ENCODE results near the gene ENTR1.

Gene ENTR1

GRCh38 chr9:136358888-136359287, 51.5 kb downstream of the ENTR1 start:
- DNase-seq: no peak

- no peak for DNase-seq
These were observed 52.4 kb downstream of the ENTR1 start for GRCh38 chr9:136358016-136358415.

GRCh38 chr9:136357202-136357725, 53.1 kb downstream of the ENTR1 start:
- no peak for DNase-seq

GRCh38 chr9:136355616-136356557, 54.5 kb downstream of the ENTR1 start:
- no peak for DNase-seq

GRCh38 chr9:136354592-136355085, 55.8 kb downstream of the ENTR1 start:
- DNase-seq: no peak

GRCh38 chr9:136353757-136354488, 56.5 kb downstream of the ENTR1 start:
- no peak for DNase-seq

GRCh38 chr9:136353088-136353487, 57.3 kb downstream of the ENTR1 start:
- DNase-seq: no peak

GRCh38 chr9:136352682-136353081, 57.7 kb downstream of the ENTR1 start:
- no peak for DNase-seq
